ENCODE data around the gene ZNF497.

DNA sequence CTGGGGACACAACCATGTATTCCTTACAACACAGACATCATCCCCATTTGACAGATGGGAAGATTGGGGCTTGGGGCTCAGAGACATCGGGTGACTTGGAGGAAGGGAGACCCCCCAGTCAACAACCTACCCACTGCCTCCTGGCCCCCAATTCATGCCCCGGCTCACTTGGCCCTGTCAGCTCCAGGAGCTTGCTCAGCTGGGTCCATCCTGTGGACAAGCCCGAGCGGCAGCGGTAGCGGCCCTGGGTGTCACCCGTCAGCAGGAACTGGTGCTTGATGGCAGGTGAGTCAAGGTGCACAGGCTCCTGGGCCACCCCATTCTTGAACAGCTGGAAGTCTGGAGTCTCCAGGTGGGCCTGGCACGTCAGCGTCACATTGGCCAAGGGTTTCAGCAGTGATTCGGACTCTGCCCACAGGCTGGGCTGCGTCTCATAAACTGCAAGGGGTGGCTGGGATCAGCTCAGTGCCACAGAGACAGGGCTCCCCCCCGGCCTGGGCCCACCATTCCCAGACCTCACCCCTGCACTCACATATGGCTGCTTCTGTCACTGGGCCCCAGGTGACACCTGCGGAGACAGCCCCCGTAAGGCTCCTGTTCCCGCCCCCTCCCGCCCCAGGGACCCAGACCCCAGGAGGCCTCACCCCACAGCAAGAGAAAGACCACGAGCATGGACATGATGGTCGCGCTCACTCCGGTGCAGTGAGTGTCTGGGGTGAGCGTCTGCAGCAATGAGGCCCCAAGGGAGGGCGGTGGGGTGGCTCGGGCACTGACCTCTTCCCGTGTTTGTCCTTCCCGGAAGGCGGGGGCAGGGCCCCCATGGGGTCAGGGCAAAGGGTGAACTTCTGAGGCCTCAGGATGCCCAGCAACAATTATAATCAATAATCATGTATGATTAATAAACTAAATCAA lies 9.5 kb downstream of the ZNF497 start, which contains the start of gene A1BG:
- TF ChIP-seq, protein P1, sequence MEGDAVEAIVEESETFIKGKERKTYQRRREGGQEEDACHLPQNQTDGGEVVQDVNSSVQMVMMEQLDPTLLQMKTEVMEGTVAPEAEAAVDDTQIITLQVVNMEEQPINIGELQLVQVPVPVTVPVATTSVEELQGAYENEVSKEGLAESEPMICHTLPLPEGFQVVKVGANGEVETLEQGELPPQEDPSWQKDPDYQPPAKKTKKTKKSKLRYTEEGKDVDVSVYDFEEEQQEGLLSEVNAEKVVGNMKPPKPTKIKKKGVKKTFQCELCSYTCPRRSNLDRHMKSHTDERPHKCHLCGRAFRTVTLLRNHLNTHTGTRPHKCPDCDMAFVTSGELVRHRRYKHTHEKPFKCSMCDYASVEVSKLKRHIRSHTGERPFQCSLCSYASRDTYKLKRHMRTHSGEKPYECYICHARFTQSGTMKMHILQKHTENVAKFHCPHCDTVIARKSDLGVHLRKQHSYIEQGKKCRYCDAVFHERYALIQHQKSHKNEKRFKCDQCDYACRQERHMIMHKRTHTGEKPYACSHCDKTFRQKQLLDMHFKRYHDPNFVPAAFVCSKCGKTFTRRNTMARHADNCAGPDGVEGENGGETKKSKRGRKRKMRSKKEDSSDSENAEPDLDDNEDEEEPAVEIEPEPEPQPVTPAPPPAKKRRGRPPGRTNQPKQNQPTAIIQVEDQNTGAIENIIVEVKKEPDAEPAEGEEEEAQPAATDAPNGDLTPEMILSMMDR (IDR thresholded peaks at IDR 0.05), result no peak
- no peak for TF ChIP-seq POLR2A (IDR thresholded peaks at IDR 0.05)

Measured in Peyer's patch (tissue), 4 donors.